ENCODE measurements around the gene PARP2. TPM values are rescaled to one million over a fixed set of nuclear protein-coding genes. Genes with fewer than 3 reads are reported as not detected.
"Not testable (repeated sequence)": the region's sequence is repeated elsewhere in the genome, so short reads cannot be mapped to it uniquely, and the experiment has no call there.

Gene PARP2
- total RNA-seq, 1 donor from 2014 or later, result 23.7 TPM

- ATAC-seq; intact Hi-C loops (cut with DNase I); DNase-seq (ENCODE audit: low spot score): not testable (repeated sequence)
Measured at GRCh38 chr14:20341032-20341431, 2.4 kb upstream of the PARP2 start.

- ATAC-seq, result no peak
- intact Hi-C loops (cut with DNase I), result no loop called here
Measured at GRCh38 chr14:20341646-20342045, 1.8 kb upstream of the PARP2 start.

GRCh38 chr14:20343862-20344220 lies 406 bp downstream of the PARP2 start:
- intact Hi-C loops (cut with DNase I), result no loop called here
- ATAC-seq (no peak), DNase-seq (ENCODE audit: low spot score) (no peak)

More at GRCh38 chr14:20341646-20342045, 1.8 kb upstream of the PARP2 start:
- no peak for DNase-seq (ENCODE audit: low spot score)

- ATAC-seq, result no peak
- intact Hi-C loops (cut with DNase I), result no loop called here
Measured at GRCh38 chr14:20345366-20345765, 1.9 kb downstream of the PARP2 start.

GRCh38 chr14:20346713-20347112 lies 3.3 kb downstream of the PARP2 start:
- DNase-seq (ENCODE audit: low spot score) (no peak), ATAC-seq (no peak)
- intact Hi-C loops (cut with DNase I), result no loop called here

More at GRCh38 chr14:20345366-20345765, 1.9 kb downstream of the PARP2 start:
- DNase-seq (ENCODE audit: low spot score), result no peak

GRCh38 chr14:20347747-20348146 lies 4.3 kb downstream of the PARP2 start:
- intact Hi-C loops (cut with DNase I), result no loop called here
- no peak for DNase-seq (ENCODE audit: low spot score)
- ATAC-seq, result no peak

- DNase-seq (ENCODE audit: low spot score) (no peak), ATAC-seq (no peak)
- intact Hi-C loops (cut with DNase I), result no loop called here
Measured at GRCh38 chr14:20350282-20350681, 6.8 kb downstream of the PARP2 start.

- DNase-seq (ENCODE audit: low spot score) (no peak), ATAC-seq (no peak)
- intact Hi-C loops (cut with DNase I), result no loop called here
Measured at GRCh38 chr14:20350860-20351259, 7.4 kb downstream of the PARP2 start.

GRCh38 chr14:20356422-20356821 lies 13.0 kb downstream of the PARP2 start:
- no peak for ATAC-seq
- DNase-seq (ENCODE audit: low spot score), result no peak
- intact Hi-C loops (cut with DNase I), result no loop called here

- intact Hi-C loops (cut with DNase I); DNase-seq (ENCODE audit: low spot score); ATAC-seq: not testable (repeated sequence)
Measured at GRCh38 chr14:20358474-20358873, 15.0 kb downstream of the PARP2 start.

GRCh38 chr14:20365928-20366327 lies 22.5 kb downstream of the PARP2 start:
- DNase-seq (ENCODE audit: low spot score) (no peak), ATAC-seq (no peak)
- intact Hi-C loops (cut with DNase I), result no loop called here

- ATAC-seq, result no peak
- intact Hi-C loops (cut with DNase I), result no loop called here
- no peak for DNase-seq (ENCODE audit: low spot score)
Measured at GRCh38 chr14:20372796-20373195, 29.4 kb downstream of the PARP2 start.

- ATAC-seq (no peak), DNase-seq (ENCODE audit: low spot score) (no peak)
- intact Hi-C loops (cut with DNase I), result no loop called here
Measured at GRCh38 chr14:20375471-20375870, 32.0 kb downstream of the PARP2 start.

GRCh38 chr14:20376071-20376588 lies 32.7 kb downstream of the PARP2 start:
- no peak for ATAC-seq
- intact Hi-C loops (cut with DNase I), result no loop called here
- DNase-seq (ENCODE audit: low spot score), result no peak

GRCh38 chr14:20377171-20377570 lies 33.7 kb downstream of the PARP2 start:
- DNase-seq (ENCODE audit: low spot score), result no peak
- no peak for ATAC-seq
- intact Hi-C loops (cut with DNase I), result no loop called here

GRCh38 chr14:20379743-20380142 lies 36.3 kb downstream of the PARP2 start:
- ATAC-seq, result no peak
- intact Hi-C loops (cut with DNase I), result no loop called here
- no peak for DNase-seq (ENCODE audit: low spot score)

- ATAC-seq, result no peak
- no peak for DNase-seq (ENCODE audit: low spot score)
- intact Hi-C loops (cut with DNase I), result no loop called here
Measured at GRCh38 chr14:20380681-20381080, 37.2 kb downstream of the PARP2 start.

GRCh38 chr14:20381341-20381740 lies 37.9 kb downstream of the PARP2 start:
- intact Hi-C loops (cut with DNase I), result no loop called here
- DNase-seq (ENCODE audit: low spot score) (no peak), ATAC-seq (no peak)

- no peak for ATAC-seq
- intact Hi-C loops (cut with DNase I), result no loop called here
- no peak for DNase-seq (ENCODE audit: low spot score)
Measured at GRCh38 chr14:20382526-20382925, 39.1 kb downstream of the PARP2 start.

- DNase-seq (ENCODE audit: low spot score), result no peak
- no peak for ATAC-seq
- intact Hi-C loops (cut with DNase I), result no loop called here
Measured at GRCh38 chr14:20383032-20383431, 39.6 kb downstream of the PARP2 start.

- DNase-seq (ENCODE audit: low spot score) (no peak), ATAC-seq (no peak)
- intact Hi-C loops (cut with DNase I), result no loop called here
Measured at GRCh38 chr14:20383636-20384035, 40.2 kb downstream of the PARP2 start.

- DNase-seq (ENCODE audit: low spot score), result no peak
- intact Hi-C loops (cut with DNase I), result no loop called here
- ATAC-seq, result no peak
Measured at GRCh38 chr14:20384321-20384720, 40.9 kb downstream of the PARP2 start.
